ENCODE data around the gene VCX3A.
"Not testable (repeated sequence)": the region's sequence is repeated elsewhere in the genome, so short reads cannot be mapped to it uniquely, and the experiment has no call there.

The VCX3A gene
- 0 reads per million in 4 donors for total RNA-seq

DNA sequence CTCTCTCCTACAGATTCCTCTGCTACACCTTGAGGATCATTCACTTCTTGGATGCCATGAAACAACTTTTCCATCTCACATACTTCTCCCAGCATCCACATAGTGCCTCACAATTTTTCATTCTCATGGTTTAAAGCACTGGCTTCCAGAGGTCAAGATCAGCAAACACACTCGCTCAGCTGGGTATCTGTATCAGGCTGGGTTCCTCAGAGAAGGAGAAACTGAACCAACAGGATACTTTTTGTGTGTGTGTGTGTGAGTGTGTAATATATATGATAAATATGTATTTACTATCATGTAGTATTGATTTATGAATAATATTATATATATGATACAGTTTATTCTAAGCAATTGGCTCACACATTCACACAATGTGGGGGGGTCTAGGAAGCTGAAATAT is at the start of gene VCX3A:
VCX3A (minus strand) TSS at position 101 of the 400 bp plus-strand sequence. CDS start 621 bp downstream, outside the sequence.
- DNase-seq = not testable (repeated sequence)

- no peak for DNase-seq
These were observed 39.8 kb upstream of the VCX3A start for GRCh38 chrX:6574762-6575161.

- DNase-seq = no peak
These were observed 33.1 kb upstream of the VCX3A start for GRCh38 chrX:6568031-6568430.

DNA sequence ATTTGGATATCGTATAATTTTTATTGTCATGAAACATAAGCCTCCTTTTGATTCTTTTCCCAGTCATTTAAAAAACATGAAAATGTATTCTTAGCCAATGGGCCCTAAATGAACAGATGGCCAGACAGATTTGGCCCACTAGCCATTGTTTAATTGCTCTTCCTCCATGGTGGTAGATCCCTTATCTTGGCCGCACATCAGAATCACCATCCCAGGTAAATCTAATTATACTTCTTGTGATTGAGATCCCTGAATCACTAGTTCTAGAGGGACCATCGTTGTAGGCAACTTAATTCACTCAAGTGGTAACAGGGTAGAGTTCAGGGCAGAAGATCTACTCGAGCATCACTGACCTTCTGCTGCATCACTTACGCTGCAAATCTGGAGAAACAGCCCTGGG is 24.1 kb upstream of the VCX3A start:
- DNase-seq = no peak

DNA sequence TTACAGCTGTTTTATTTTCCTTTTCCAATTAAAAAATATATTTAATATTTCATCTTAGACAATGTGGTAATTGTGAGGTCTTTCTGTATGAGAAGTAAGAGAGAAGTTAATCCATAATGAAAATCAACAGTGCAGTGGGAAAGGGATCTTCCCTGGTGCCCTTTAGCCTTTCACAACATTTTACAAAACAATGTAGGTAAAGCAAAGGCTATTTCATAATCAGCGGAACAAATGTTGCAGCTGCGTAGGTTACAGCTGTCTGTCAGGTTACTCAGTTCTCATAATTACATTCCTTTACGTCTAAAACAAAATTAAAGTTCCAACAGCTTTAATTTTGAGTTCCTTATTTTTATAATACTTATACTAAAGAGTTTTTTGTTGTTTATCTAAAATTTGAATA is 22.8 kb upstream of the VCX3A start:
- no peak for DNase-seq

GRCh38 chrX:6550999-6551398 is 16.1 kb upstream of the VCX3A start:
- DNase-seq = no peak

DNA sequence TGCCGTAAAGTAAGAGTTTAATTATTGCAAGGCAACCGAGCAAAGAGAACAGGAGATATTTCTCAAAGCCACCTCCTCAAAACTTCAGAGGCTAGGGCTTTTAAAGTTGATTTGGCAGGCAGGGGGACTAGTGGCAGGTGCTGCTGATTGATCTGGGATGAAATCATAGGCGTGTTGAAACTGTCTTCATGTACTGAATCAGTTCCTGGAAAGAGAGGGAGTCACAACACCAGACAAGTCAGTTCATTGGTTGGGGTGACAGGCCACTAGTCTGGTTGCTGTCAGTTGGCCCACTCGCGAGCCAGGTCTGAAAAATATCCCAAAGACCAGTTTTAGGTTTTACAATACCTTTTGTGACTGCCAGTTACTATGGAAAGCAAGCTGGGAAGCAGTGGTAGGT is 10.8 kb upstream of the VCX3A start:
- no peak for DNase-seq

- no peak for DNase-seq
These were observed 8.3 kb downstream of the VCX3A start for GRCh38 chrX:6526564-6527136.

- no peak for DNase-seq
These were observed 17.5 kb downstream of the VCX3A start for GRCh38 chrX:6517376-6517775.

DNA sequence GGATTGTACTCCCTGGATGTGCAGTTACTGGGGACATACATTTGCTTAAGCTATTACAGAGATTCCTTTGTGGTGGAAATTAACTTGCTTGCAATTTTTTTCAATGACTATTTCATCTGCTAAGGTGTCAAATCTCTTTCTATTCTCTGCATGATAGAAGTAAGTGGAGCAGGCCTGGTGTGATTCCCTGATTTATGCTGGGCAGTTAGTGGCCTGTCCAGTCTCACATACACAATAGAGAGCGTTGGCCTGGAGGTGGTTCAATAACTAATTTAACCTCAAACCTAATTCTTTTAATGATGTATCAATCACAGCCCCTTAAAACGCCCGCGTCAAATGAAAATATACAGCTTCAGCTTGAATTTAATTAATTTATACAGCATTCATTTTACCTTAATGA is 28.5 kb downstream of the VCX3A start:
- no peak for DNase-seq

DNA sequence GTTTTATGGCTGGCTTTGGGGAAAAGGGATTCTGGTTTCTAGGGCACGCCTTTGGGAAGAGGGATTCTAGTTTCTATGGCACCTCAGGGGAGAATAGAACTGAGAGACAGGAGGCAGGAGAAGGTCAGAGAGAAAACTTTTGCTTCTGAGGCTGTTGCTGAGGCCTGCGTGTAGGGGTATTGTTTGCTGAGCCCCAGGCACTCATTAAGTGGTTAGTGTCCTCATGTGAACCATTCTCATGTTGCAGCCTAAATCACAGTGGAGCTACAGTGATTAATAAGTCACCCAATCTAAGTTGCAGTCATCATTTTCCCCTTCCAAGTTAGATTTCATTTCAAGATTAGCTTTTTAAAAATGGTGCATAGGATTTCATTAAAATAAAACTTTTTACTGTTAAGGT is 29.0 kb downstream of the VCX3A start:
- no peak for DNase-seq

DNA sequence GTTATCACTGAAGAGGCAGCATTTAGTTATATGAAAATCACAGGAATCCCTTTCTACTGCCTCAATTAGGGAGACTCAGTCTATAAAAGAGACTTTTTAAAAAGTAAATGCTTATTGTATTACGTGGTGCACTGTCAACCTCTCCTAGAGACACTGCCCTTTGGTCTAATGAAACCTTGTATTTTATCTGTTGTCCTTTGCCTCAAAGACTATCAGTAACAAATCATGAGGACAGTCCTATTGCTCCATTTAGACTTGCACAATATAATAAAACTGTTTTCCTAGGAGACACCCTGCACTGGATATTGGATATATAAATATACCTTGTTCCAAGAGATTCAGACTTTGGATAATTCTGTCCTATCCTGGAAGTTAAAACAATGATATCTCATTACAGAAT is 34.2 kb downstream of the VCX3A start:
- no peak for DNase-seq

- DNase-seq = no peak
These were observed 36.6 kb downstream of the VCX3A start for GRCh38 chrX:6498324-6498723.

Measured in T-helper 1 cell (primary cell).